B cell (primary cell): ENCODE data around the gene TRPV4.

Experiments
- CTCF ChIP-seq: fragments of 200-600 bp; IDR thresholded peaks from one replicate; pipeline ENCODE4 v1.8.0; 2022; ENCODE audit warnings: antibody characterized with exemption, mild to moderate bottlenecking
- EZH2 ChIP-seq: IDR thresholded peaks from 2 replicates; pipeline ENCODE4 v1.6.1; 2012; ENCODE audit warnings: borderline replicate concordance, low read depth, mild to moderate bottlenecking, moderate library complexity, low read length; ENCODE audit not compliant: insufficient read depth, poor library complexity, severe bottlenecking

- TF ChIP-seq EZH2: no peak
- TF ChIP-seq CTCF: no peak
Measured at GRCh38 chr12:109816870-109817269, 16.3 kb downstream of the TRPV4 start.
